Mucosa of descending colon (tissue), 3 donors: ENCODE data around the gene RNF145. TPM values are rescaled to one million over a fixed set of nuclear protein-coding genes. Genes with fewer than 3 reads are reported as not detected.

ENCODE experiments used
- ATAC-seq: fragments of 200-7000 bp; cut with Tn5 transposase; one replicate; pipeline ENCODE4 v1.9.1; 2020; ENCODE audit warnings: mild to moderate bottlenecking, moderate library complexity
- DNase-seq, 3 donors: peaks; one replicate each; pipeline ENCODE4 v3.0.0-alpha.2; 2020
- H3K36me3 ChIP-seq: fragments of 200-600 bp; one replicate; pipeline ENCODE4 v1.8.0; 2021; ENCODE audit warnings: low read depth, mild to moderate bottlenecking
- H3K4me1 ChIP-seq: fragments of 200-600 bp; one replicate; pipeline ENCODE4 v1.8.0; 2021; ENCODE audit warnings: low read depth, mild to moderate bottlenecking
- H3K4me3 ChIP-seq: fragments of 200-600 bp; one replicate; pipeline ENCODE4 v1.8.0; 2021; ENCODE audit warnings: mild to moderate bottlenecking
- H3K9me3 ChIP-seq: fragments of 200-600 bp; one replicate; pipeline ENCODE4 v1.8.0; 2021; ENCODE audit warnings: mild to moderate bottlenecking
- intact Hi-C, 2 donors: fragments of 100-400 bp; cut with DNase I in 1 of 2; cut with micrococcal nuclease in 1 of 2; formaldehyde crosslinking; loops; one replicate each; pipeline versions ENCODE4 v1.11.0 to v1.11.1; 2022; cut with DNase I, micrococcal nuclease
- total RNA-seq, 3 donors: library from RNA; stranded (reverse); fragmentation: NEBNext Ultra II Directional in 2 of 3; extraction: Animal tissue kit (Norgen Biotek cat#: 25700) in 2 of 3; gene quantifications; one replicate each; pipeline versions ENCODE4 v1.2.1 to v1.2.4, GENCODE V29; 2021 to 2023
- TF ChIP-seq, protein P1 (sequence below): fragments of 200-600 bp; IDR thresholded peaks from one replicate; pipeline ENCODE4 v1.8.0; 2022; ENCODE audit warnings: antibody characterized with exemption, mild to moderate bottlenecking
- donor health status: DM: no; HTN: no; CAD: no; lungs with moderate emphysema.
- donor health status: DM: no; HTN: no; CAD: no.
- donor health status: DM: no; HTN: yes; CAD: no.

The RNF145 gene
- total RNA-seq, 3 donors from 2014 or later = 50.0 to 72.6 (median 57.2) TPM

DNA sequence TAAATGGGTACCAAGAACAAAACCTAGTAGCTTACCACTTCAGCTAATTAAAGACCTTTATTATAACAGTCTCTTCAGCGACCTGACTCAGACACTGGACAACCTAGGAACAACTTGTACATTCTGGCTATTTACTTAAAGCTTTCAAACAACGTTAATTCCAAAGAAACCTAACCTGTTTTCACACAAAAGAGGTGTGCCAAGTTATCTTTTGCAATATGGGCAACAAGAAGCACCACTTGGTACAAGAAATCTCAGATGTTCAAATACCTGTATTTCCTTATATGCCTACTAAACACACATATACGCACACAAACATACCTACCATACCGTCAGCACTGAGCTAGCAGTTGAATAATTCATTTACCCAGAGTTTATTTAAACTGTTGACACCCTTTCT, 23.0 kb downstream of the RNF145 start:
- H3K4me1 ChIP-seq = no peaks in the 10 kb centered on the region
- no peak for DNase-seq
- no peak overlapping the region for H3K4me3 ChIP-seq
- TF ChIP-seq, protein P1, sequence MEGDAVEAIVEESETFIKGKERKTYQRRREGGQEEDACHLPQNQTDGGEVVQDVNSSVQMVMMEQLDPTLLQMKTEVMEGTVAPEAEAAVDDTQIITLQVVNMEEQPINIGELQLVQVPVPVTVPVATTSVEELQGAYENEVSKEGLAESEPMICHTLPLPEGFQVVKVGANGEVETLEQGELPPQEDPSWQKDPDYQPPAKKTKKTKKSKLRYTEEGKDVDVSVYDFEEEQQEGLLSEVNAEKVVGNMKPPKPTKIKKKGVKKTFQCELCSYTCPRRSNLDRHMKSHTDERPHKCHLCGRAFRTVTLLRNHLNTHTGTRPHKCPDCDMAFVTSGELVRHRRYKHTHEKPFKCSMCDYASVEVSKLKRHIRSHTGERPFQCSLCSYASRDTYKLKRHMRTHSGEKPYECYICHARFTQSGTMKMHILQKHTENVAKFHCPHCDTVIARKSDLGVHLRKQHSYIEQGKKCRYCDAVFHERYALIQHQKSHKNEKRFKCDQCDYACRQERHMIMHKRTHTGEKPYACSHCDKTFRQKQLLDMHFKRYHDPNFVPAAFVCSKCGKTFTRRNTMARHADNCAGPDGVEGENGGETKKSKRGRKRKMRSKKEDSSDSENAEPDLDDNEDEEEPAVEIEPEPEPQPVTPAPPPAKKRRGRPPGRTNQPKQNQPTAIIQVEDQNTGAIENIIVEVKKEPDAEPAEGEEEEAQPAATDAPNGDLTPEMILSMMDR = no peak
- no peaks in the 10 kb centered on the region for H3K9me3 ChIP-seq
- no peaks in the 10 kb centered on the region for H3K36me3 ChIP-seq
- ATAC-seq = peak; percentile 93
- intact Hi-C loops = no loop called here

DNA sequence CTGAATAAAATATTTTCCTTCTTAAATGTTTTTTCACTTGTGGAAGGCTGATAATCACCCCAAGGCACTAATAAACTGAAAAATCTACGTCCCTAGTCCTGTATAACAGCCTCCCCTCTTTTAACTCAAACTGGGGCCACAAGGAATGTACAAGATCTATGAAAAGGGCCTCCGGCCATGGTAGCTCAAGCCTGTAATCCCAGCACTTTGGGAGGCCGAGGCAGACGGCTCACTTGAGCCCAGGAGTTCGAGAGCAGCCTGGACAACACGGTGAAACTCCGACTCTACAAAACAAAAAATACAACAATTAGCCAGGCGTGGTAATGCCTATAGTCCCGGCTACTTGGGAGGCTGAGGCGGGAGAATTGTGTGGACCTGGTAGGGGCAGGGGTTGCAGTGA, 23.6 kb downstream of the RNF145 start:
- intact Hi-C loops = no loop called here
- ATAC-seq (no peak), DNase-seq (no peak)
- no peaks in the 10 kb centered on the region for H3K36me3 ChIP-seq
- no peak overlapping the region for H3K4me3 ChIP-seq
- H3K9me3 ChIP-seq = no peaks in the 10 kb centered on the region
- H3K4me1 ChIP-seq = no peaks in the 10 kb centered on the region
- TF ChIP-seq, protein P1 = no peak

DNA sequence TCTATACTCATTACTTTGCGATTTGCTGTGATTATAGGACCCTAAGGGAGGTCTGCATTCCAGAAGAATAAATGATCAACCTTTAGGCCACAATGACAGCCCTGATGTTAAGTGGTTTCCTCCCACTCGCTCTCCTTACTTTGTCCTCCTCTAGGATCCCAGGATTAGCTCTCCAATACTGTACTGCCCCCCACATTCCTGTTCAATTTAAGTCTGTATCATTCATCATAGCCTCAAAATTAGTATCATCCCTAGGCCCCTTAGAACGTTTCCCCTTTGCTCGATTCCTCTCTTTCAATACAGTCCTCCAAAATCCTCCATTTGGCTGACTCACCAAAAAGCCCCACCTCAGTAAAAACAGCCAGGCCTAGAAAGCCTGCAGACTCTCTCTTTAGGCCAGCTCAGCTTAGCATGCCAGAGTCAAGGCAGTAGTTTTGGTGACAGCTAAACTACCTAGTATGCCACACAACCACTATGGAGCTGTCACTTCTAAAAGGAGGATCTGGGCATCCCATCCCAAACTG, 24.4 kb downstream of the RNF145 start:
- Histone ChIP-seq H3K9me3 (no peaks in the 10 kb centered on the region), H3K4me1 (no peaks in the 10 kb centered on the region), H3K36me3 (no peaks in the 10 kb centered on the region), H3K4me3 (no peak overlapping the region)
- no peak for DNase-seq
- ATAC-seq = no peak
- TF ChIP-seq, protein P1 = no peak
- intact Hi-C loops = no loop called here

DNA sequence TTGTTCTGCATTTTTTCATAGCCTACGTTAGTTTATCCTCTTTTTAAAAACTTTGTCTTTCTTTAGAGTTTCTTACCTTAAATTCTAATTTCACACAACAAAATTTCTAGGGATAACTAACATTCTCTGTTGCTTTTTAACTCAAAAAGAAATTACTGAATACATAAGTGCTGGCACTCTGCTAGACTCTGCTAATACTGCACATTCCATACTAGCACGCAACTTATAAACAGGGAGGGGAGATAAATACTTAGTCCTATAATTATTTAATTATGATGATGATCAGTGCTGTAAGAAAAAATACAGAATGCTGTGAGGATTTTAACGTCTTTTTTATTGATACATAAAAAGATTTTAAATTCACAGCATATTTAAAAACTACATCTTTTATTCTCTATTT, 25.1 kb downstream of the RNF145 start:
- TF ChIP-seq, protein P1 = no peak
- no peaks in the 10 kb centered on the region for H3K4me1 ChIP-seq
- DNase-seq = no peak
- H3K9me3 ChIP-seq = no peaks in the 10 kb centered on the region
- intact Hi-C loops = no loop called here
- H3K4me3 ChIP-seq = no peak overlapping the region
- no peak for ATAC-seq
- no peaks in the 10 kb centered on the region for H3K36me3 ChIP-seq

DNA sequence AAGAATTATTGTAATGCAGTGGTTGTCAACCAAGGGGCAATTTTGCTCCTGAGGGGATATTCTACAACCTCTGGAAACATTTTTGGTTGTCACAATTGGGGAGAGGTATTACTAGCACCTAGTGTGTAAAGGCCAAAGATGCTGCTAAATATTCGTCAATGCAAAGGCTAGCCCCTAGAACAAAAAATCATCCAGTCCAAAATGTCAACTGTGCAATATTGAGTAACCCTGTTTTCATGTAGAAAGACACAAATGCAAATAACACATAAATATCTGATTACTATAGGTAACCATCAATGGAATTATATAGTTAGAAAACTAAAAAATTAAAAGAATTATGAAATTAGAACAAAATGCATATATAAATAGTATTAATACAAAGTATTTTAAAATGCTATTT, 26.1 kb downstream of the RNF145 start:
- no peak overlapping the region for H3K4me3 ChIP-seq
- no peaks in the 10 kb centered on the region for H3K36me3 ChIP-seq
- no peak for ATAC-seq
- no peak for DNase-seq
- intact Hi-C loops = no loop called here
- H3K9me3 ChIP-seq = no peaks in the 10 kb centered on the region
- TF ChIP-seq, protein P1 = no peak
- no peaks in the 10 kb centered on the region for H3K4me1 ChIP-seq

DNA sequence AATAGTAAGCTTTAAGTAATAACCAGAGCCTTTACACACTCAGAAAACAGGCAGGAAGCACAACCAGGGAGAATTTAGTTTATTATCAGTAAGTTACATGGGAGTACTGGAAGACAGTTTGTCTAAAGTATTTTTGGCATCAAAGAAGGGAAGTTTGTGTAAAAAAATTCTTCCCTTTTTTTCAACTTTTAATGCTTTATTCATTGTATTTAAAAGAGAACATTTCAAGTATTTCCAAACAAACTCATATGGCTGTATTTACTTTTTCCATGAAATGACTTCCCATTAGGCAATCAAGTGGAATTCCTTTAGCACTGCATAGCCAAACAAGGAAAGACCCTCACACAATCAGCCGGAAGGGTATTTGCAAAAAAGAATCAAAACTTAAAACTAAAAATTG, 26.7 kb downstream of the RNF145 start:
- Histone ChIP-seq H3K36me3 (no peaks in the 10 kb centered on the region), H3K4me3 (no peak overlapping the region), H3K4me1 (no peaks in the 10 kb centered on the region), H3K9me3 (no peaks in the 10 kb centered on the region)
- intact Hi-C loops = no loop called here
- DNase-seq (no peak), ATAC-seq (no peak)
- TF ChIP-seq, protein P1 = no peak
